ENCODE data around the gene SFI1.

DNA sequence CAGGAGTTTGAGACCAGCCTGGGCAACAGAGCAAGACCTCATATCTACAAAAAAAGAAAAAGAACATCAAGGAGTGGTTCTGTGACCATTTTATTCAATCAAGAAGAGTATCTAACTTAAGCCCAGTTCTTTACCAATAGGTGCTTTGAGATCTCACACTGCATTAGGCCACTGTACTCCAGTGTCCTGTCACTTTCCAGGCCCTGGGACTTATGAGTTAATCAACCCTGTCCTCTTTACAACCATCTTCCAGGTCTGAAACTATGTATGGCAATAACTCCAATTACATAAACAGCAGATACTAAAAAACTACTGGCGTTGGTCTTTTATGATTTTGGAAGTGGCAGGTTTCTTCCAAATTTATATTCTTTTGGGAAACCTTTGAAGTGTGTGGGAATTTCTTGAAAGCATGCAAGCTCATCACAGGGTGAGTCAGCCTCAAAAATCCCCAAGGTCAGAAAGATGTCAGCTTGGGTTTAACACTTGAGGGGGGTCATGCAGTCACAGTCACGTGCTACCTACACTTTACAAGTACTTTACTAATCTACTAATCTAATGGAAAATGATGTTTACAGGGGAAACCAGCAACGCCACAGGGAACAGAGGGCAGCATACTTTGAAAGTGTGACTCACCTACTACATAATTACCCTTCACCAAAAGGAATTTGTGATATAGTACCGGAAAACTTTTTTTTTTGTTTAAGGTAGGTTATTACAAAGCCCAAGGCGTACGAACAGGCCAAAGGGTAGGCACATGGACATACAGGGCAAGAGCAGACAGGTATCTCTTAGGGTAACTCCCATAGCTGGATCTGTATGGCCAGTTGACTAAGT lies 150.1 kb downstream of the SFI1 start:
- TF ChIP-seq CTCF (conservative IDR thresholded peaks at IDR 0.05; ENCODE audit: low read depth, low read length) (no peak), EZH2 (IDR thresholded peaks at IDR 0.05; ENCODE audit: borderline replicate concordance, low read depth, low read length, poor library complexity, severe bottlenecking) (no peak)
